Heart right ventricle (tissue), 16 donors: ENCODE data around the gene CMSS1. TPM values are rescaled to one million over a fixed set of nuclear protein-coding genes. Genes with fewer than 3 reads are reported as not detected.

Source experiments
- ATAC-seq, 8 donors: fragments of 200-7000 bp; cut with Tn5 transposase; one replicate each; pipeline ENCODE4 v1.9.1; 2020; ENCODE audit warnings: mild to moderate bottlenecking in 8 of 8, moderate library complexity in 8 of 8, moderate number of reproducible peaks in 1 of 8
- DNase-seq, 2 donors: peaks; one replicate each; pipeline ENCODE4 v3.0.0-alpha.2; 2020
- H3K27ac ChIP-seq, 10 donors: fragments of 200-600 bp; sonication (generic) in 2 of 10; one replicate each; pipeline versions ENCODE4 v1.5.0 to v1.8.0; 2020 to 2022; ENCODE audit warnings: mild to moderate bottlenecking in 3 of 10
- H3K27me3 ChIP-seq, 7 donors: fragments of 200-600 bp; one replicate each; pipeline ENCODE4 v1.8.0; 2021 to 2022; ENCODE audit warnings: mild to moderate bottlenecking in 2 of 7
- H3K36me3 ChIP-seq, 9 donors: fragments of 200-600 bp; sonication (generic) in 1 of 9; one replicate each; pipeline versions ENCODE4 v1.5.0 to v1.8.0; 2020 to 2022; ENCODE audit warnings: mild to moderate bottlenecking in 2 of 9
- H3K4me1 ChIP-seq, 9 donors: fragments of 200-600 bp; sonication (generic) in 1 of 9; one replicate each; pipeline versions ENCODE4 v1.5.0 to v1.8.0; 2020 to 2022; ENCODE audit warnings: mild to moderate bottlenecking in 4 of 9
- H3K4me3 ChIP-seq, 10 donors: fragments of 200-600 bp; sonication (generic) in 2 of 10; one replicate each; pipeline versions ENCODE4 v1.5.0 to v1.8.0; 2020 to 2022; ENCODE audit warnings: mild to moderate bottlenecking in 7 of 10, moderate library complexity in 2 of 10
- H3K9me3 ChIP-seq, 11 donors: fragments of 200-600 bp in 10 of 11; sonication (generic) in 2 of 11; one replicate each; pipeline versions ENCODE4 v1.5.0 to v1.8.0; 2013 to 2022; ENCODE audit warnings: mild to moderate bottlenecking in 2 of 11, control low read depth in 1 of 11, moderate library complexity in 1 of 11
- whole genome bisulfite sequencing, 2 donors: extraction: QIAGEN DNeasy Blood & Tissue Kit; methylation state at CpG; one replicate each; pipeline ENCODE4 v1.1.7; 2013; ENCODE audit warnings: inconsistent platforms in 1 of 2; 5-methylcytosine and 5-hydroxymethylcytosine counted together
- intact Hi-C, 10 donors: fragments of 100-400 bp; cut with DNase I; formaldehyde crosslinking; loops; one replicate each; pipeline versions ENCODE4 v1.11.1 to v1.14.2; 2022
- polyA plus RNA-seq, 2 donors: library from polyadenylated mRNA; stranded (reverse); fragments of 200-250 nt; gene quantifications; one replicate each; pipeline ENCODE4 v1.2.3, GENCODE V29; 2013
- total RNA-seq, 10 donors: library from RNA; stranded (reverse); fragmentation: NEBNext Ultra II Directional in 3 of 10; extraction: Animal tissue kit (Norgen Biotek cat#: 25700) in 3 of 10; gene quantifications; one replicate each; pipeline versions ENCODE4 v1.2.1 to v1.2.4, GENCODE V29; 2021 to 2023
- TF ChIP-seq, protein P1 (sequence below), 9 donors: fragments of 200-600 bp; sonication (generic) in 2 of 9; IDR thresholded peaks; one replicate each; pipeline versions ENCODE4 v1.5.0 to v1.8.0; 2021 to 2022; ENCODE audit warnings: antibody characterized with exemption in 9 of 9, mild to moderate bottlenecking in 5 of 9, moderate library complexity in 1 of 9
- donor health status: Arrhythmogenic right ventricular cardiomyopathy.
- donor health status: ischemic (EF 13 %, LVEDD 7.1; RV severe dilation, severe dysfunction).
- donor health status: healthy with polysubstance abuse.
- donor health status: DM: no; HTN: yes; CAD: no.
- donor health status: DM: no; HTN: no; CAD: no.
- donor health status: ischemic (EF 25% LVEDD 6.9; RV normal size, moderate dysfunction).
- donor health status: ischemic (EF 25% LVEDD 5.7; RV mildly dilated, moderate dysfunction).
- donor health status: healthy.
- donor health status: DM: yes; HTN: yes; CAD: no.
- donor health status: Ischemic cardiomyopathy.
- donor health status: ischemic (EF 35%, LVEDD 5.7; RV mildly dilated, moderate dysfunction).
- donor health status: nonischemic (EF 11% LVEDD 7.7; RV severe dilation, severe dysfunction).
- donor health status: DM: yes; HTN: yes; CAD: no.
- donor health status: PGD.
- donor health status: ischemic (EF 29% LVEDD 5.4; RV normal size, mild dysfunction).
- donor health status: nonischemic (EF 23%, LVEDD 6.1; RV moderate dilation, normal function).

The CMSS1 gene
- total and polyA plus RNA-seq, 12 donors, result 24.6 to 45.4 (median 34.6) TPM

DNA sequence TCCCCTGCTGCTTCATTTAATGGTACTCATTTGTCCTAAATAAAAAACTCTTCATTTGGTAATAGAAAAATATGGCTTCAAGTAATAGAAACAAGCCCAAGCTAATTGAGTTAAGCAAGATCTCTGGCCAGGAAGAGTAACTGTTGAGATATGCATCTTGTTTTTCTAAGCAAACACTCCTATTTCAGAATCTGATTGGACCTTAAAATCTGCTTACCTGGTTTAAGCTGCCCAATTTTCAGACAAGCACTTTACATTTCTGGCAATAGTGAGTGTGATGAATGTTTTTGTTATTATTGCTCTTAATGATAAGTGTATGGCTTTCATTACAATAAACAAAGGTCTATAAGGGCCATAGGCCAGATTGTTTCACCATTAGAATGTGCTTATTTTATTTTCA is 86.2 kb downstream of the CMSS1 start:
- H3K27me3 ChIP-seq, result no peaks in the 10 kb centered on the region
- H3K4me3 ChIP-seq, result no peak overlapping the region
- H3K4me1 ChIP-seq, result peaks cover 0 to 27% (median 18%) of the 10 kb centered on the region in 9 donors
- intact Hi-C loops, result no loop called here
- H3K27ac ChIP-seq, result no peak overlapping the region
- DNase-seq, result no peak
- TF ChIP-seq, protein P1, sequence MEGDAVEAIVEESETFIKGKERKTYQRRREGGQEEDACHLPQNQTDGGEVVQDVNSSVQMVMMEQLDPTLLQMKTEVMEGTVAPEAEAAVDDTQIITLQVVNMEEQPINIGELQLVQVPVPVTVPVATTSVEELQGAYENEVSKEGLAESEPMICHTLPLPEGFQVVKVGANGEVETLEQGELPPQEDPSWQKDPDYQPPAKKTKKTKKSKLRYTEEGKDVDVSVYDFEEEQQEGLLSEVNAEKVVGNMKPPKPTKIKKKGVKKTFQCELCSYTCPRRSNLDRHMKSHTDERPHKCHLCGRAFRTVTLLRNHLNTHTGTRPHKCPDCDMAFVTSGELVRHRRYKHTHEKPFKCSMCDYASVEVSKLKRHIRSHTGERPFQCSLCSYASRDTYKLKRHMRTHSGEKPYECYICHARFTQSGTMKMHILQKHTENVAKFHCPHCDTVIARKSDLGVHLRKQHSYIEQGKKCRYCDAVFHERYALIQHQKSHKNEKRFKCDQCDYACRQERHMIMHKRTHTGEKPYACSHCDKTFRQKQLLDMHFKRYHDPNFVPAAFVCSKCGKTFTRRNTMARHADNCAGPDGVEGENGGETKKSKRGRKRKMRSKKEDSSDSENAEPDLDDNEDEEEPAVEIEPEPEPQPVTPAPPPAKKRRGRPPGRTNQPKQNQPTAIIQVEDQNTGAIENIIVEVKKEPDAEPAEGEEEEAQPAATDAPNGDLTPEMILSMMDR (IDR thresholded peaks at IDR 0.05), result no peak
- no peaks in the 10 kb centered on the region for H3K9me3 ChIP-seq
- no peaks in the 10 kb centered on the region for H3K36me3 ChIP-seq
- ATAC-seq, result no peak

DNA sequence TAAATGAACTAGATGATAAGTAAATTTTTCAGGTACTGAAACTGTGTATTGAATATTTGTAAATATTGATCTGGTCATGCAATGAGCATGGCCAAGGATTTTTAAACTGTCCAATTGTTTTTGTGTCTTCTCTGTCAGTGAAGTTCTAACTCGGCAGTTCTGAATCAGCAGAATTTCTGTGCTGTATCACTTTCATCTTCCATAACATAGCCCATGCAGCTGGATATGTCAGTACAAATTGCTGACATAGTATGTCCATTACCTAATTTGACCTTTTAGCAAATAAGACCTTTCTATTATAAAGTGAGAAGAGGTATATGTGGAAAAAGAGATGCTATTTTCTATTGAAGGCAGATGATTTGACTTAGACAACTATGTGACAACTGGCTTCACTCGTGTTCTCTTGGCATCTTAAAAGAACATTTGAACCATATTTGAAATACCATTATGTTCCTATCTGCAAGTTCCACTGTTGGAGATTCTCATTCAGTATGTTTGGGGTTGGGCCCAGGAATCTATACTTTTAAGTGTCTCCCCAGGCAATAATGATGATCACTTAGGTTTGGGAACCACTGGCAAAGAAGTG is 90.4 kb downstream of the CMSS1 start:
- intact Hi-C loops, result no loop called here
- DNase-seq (no peak), ATAC-seq (no peak)
- peaks cover 0 to 9% (median 0%) of the 10 kb centered on the region in 9 donors for H3K4me1 ChIP-seq
- no peak overlapping the region for H3K27ac ChIP-seq
- H3K27me3 ChIP-seq, result no peaks in the 10 kb centered on the region
- no peak overlapping the region for H3K4me3 ChIP-seq
- H3K36me3 ChIP-seq, result no peaks in the 10 kb centered on the region
- WGBS, 2 donors, result 75 to 87% methylated on average over 2 of the region's 2 CpGs
- TF ChIP-seq, protein P1 (IDR thresholded peaks at IDR 0.05), result no peak
- no peaks in the 10 kb centered on the region for H3K9me3 ChIP-seq

DNA sequence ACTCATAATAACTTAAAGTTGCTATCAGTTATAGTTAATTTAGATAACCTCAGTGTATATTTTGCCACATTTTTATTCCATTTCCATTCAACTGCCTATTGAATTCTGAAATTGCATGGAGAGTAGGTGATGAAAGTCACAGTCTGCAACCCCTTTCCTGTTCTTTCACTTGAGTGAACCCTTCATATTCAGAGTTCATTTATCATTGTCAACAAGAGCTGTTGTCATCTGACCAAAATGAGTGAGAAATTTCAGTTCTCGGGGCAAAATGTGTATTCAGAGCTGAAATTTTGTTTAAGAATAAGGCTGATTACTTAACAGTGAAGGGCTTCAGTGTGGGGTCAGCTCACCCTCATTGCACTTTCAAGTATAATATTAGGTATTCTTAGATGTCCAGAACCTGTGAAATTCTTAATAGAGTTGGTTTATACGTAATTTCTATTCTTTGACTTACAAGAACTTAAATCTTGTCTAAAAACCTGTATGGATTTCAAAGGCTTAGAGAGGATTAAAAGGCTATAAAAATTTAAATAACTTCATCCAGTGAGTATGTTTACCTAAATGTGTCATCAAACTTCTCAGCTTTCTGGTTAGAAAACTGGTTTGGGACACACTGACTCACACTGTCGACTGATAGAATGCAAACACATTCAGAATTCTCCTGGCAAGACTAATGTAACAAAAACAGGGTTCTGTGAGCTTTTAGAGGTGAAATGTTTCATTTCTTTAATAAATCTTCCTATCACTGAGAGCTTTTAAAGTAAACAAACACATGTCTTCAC is 92.2 kb downstream of the CMSS1 start:
- no peak for DNase-seq
- ATAC-seq, result no peak
- Histone ChIP-seq H3K4me3 (no peak overlapping the region), H3K9me3 (no peaks in the 10 kb centered on the region), H3K27ac (no peak overlapping the region), H3K4me1 (peaks cover 0 to 9% (median 0%) of the 10 kb centered on the region in 9 donors), H3K36me3 (no peaks in the 10 kb centered on the region), H3K27me3 (no peaks in the 10 kb centered on the region)
- TF ChIP-seq, protein P1 (IDR thresholded peaks at IDR 0.05), result no peak
- WGBS, 2 donors, result 82 to 84% methylated on average over 3 of the region's 3 CpGs
- intact Hi-C loops, result no loop called here

DNA sequence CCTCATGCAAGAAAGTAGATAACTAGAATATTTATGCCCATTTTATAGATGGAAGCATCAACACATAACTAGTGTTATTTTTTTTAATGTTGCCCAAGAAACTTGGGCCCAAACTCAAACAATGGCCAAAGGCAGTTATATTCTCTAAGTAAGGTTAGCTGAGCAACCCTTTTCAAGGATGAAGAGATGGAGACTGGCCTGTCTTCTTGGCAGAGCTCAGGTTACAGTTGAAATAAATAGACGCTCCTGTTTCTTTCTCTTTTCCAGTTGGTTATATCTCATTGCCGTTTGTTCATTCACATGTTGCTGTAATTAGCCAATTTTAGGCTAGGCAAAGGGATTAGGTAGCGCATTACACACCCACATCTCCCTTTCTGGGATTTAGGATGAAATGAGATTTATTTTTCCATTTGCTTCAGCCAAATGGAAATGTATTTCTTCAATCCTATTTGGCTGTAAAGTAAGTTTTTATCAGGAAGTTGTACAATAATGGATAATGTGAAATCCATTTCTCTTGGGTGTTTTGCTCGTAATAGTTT is 93.2 kb downstream of the CMSS1 start:
- 71 to 75% methylated on average over 4 of the region's 4 CpGs for WGBS, 2 donors
- no peak for DNase-seq
- ATAC-seq, result peak in 3 of 8 donors; percentile 13 to 43 (median 19)

More for the DNA sequence above, 93.2 kb downstream of the CMSS1 start:
- no peaks in the 10 kb centered on the region for H3K9me3 ChIP-seq
- H3K4me1 ChIP-seq, result peaks cover 0 to 9% (median 0%) of the 10 kb centered on the region in 9 donors
- intact Hi-C loops, result no loop called here
- no peak overlapping the region for H3K27ac ChIP-seq
- no peaks in the 10 kb centered on the region for H3K36me3 ChIP-seq
- TF ChIP-seq, protein P1 (IDR thresholded peaks at IDR 0.05), result no peak
- no peaks in the 10 kb centered on the region for H3K27me3 ChIP-seq
- no peak overlapping the region for H3K4me3 ChIP-seq
